Activated naive CD8-positive, alpha-beta T cell treated with anti-CD3 and anti-CD28 coated beads for 36 hours (primary cell): ENCODE measurements around the gene FAAP100. TPM values are rescaled to one million over a fixed set of nuclear protein-coding genes. Genes with fewer than 3 reads are reported as not detected.

Experiments
- DNase-seq: peaks from one replicate; pipeline ENCODE4 v3.0.0; 2021
- H3K27ac Mint-ChIP-seq: one replicate; pipeline ENCODE4 v1.8.0; 2022; ENCODE audit warnings: mild to moderate bottlenecking, moderate library complexity, mixed read lengths
- H3K27me3 Mint-ChIP-seq: one replicate; pipeline ENCODE4 v1.8.0; 2022; ENCODE audit warnings: mild to moderate bottlenecking, mixed read lengths
- H3K36me3 Mint-ChIP-seq: one replicate; pipeline ENCODE4 v1.8.0; 2021; ENCODE audit warnings: mild to moderate bottlenecking, mixed read lengths
- H3K4me1 Mint-ChIP-seq: one replicate; pipeline ENCODE4 v1.8.0; 2021; ENCODE audit warnings: mixed read lengths
- H3K4me3 Mint-ChIP-seq: one replicate; pipeline ENCODE4 v1.8.0; 2022; ENCODE audit warnings: mild to moderate bottlenecking, moderate library complexity, mixed read lengths
- H3K9me3 Mint-ChIP-seq: one replicate; pipeline ENCODE4 v1.8.0; 2022; ENCODE audit warnings: mixed read lengths
- total RNA-seq, 2 experiments: library from RNA; stranded (reverse); gene quantifications; one replicate each; pipeline ENCODE4 v1.2.3, GENCODE V29; 2021

The FAAP100 gene
- total RNA-seq, 2 experiments from 2014 or later, result 48.1 to 51.1 TPM

DNA sequence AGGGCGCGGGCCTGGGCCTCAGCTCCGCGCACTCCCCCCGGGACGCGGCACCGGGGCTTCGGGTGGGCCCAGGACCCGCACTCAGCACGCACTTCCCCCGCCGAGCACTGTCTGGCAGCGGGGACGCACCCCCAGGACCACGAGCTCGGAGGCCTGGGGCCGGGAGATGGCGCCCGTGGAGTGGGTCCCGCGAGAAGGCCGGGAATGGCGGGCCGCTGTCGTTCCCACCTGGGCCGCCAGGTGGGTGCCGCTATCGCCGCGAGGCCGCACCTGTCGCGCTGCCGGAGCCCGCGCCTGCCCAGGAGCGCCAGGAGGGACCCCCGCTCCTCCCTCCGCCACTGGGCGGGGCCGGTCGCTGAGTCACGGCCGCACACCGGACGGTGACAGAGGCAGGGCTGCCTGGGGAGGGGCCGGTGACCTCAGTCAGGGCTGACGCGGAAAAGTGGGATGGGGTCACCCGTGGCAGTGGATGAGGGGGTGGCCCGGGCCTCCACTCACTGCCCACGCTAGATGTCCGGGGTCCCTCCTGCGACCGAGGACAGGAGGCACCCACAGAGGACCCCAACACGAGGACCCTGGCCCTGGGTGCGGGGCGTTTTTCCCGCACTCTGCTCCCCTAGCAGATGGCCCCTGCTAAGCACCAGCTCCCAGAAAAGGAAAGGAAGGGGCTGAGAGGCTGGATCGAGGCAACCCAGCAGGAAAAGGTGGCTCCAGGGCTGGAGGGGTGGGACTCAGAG, 32.7 kb downstream of the FAAP100 start:
- no peaks in the 10 kb centered on the region for H3K9me3 Mint-ChIP-seq
- peak; percentile 79 for DNase-seq
- H3K4me1 Mint-ChIP-seq, result peaks cover 14% of the 10 kb centered on the region
- no peaks in the 10 kb centered on the region for H3K36me3 Mint-ChIP-seq
- no peaks in the 10 kb centered on the region for H3K27me3 Mint-ChIP-seq
- peak overlapping the region; percentile 59 for H3K4me3 Mint-ChIP-seq
- H3K27ac Mint-ChIP-seq, result no peak overlapping the region

DNA sequence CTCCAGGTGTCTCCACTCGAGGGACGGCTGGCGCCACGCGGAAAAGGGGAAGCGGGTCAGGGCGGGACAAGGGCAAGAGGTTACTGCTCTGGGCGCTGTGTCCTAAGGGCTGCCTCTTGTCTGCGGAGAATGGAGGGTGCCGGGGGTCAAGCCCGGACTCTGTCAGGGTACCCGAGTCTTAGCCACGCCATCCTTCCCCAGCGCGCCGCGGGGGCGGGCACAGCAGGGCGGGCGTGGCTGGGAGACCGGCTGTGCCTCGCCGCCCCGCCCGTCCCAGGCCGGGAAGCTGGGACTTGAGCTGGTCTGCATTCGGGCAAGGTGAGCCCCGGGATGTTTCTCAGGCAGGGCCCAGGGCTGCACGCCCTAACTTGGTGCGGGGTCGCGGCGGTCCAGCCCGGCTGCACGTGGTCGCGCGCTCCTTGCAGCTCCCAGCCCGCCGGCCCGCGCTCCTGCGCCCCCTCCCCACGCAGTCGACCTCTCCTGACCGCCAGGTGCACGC, 33.3 kb downstream of the FAAP100 start:
- H3K9me3 Mint-ChIP-seq, result no peaks in the 10 kb centered on the region
- H3K4me3 Mint-ChIP-seq, result peak overlapping the region; percentile 2
- H3K4me1 Mint-ChIP-seq, result peaks cover 14% of the 10 kb centered on the region
- H3K27me3 Mint-ChIP-seq, result no peaks in the 10 kb centered on the region
- peak; percentile 50 for DNase-seq
- no peaks in the 10 kb centered on the region for H3K36me3 Mint-ChIP-seq
- H3K27ac Mint-ChIP-seq, result no peak overlapping the region

DNA sequence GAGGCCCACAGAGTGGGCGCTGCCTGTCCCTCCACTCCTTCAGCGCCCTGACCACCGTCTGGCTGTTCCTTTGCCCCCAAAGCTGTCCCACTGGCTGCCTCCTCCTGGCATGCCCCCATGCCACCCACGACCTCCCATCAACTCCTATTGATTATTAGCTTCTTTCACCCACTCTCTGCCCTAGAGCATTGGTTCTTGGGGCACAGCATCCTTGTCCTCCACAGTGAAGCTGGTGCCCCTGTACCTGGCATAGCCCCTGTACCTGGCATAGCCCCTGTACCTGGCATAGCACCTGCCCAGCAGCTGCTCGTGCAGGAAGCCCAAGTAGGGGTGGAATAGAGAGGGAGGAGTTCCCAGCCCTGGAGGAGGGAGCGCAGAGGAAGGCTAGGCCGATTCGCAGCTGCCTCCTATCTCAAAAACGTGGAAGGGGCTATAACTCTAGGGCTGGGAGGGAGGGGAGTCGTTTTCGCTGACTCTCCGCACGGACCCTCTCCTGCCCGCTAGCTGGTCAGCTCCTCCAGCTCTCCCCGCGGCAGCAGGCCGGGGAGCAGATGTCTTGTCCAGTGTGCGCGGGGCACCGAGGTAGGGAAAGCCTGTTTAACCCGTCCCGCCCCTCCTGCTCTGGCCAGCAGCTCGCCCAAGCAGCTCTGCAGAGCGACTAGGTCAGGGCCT, 33.9 kb downstream of the FAAP100 start:
- H3K36me3 Mint-ChIP-seq, result no peaks in the 10 kb centered on the region
- no peaks in the 10 kb centered on the region for H3K9me3 Mint-ChIP-seq
- peak overlapping the region; percentile 52 for H3K4me3 Mint-ChIP-seq
- no peak for DNase-seq
- H3K27ac Mint-ChIP-seq, result peak overlapping the region; percentile 79
- H3K27me3 Mint-ChIP-seq, result no peaks in the 10 kb centered on the region
- peaks cover 14% of the 10 kb centered on the region for H3K4me1 Mint-ChIP-seq

DNA sequence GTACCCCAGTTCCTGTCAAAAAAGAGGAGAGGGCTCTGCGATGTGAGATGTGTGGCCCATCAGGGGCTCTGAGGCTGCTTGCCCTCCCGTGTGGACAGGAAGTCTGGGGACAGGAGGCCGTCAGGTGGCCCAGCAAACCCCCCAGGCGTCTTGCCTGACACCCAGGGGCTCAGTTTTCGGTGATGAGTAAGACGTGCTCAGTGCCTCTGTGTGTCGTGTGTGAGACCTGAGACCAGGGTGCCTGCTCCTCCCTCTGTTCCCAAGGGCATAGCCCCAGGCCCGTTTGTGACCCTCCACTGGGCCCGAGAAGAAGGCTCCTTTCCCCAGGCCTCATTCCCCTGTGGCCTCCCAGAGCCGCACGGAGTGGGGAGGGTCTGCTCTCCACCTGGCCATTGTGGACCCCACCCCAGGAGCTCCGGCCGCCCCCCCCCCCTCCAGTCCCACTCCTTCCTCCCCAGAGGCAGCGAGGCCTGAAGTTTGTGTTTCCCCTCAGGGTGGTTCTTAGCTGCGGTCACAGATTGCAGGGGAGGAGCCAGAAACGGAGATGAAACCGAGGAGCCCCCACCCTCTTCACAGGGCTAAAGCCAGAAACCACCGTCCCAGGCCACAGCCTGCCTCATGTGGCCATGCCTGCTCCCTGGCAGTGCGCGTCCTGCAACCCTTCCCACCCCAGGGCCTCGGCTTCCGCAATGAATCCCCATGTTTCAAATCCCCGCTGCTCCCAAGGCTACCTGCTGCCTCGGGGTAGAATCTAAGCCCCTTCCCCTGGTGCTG, 34.6 kb downstream of the FAAP100 start:
- no peak for DNase-seq
- H3K4me1 Mint-ChIP-seq, result peaks cover 14% of the 10 kb centered on the region
- peak overlapping the region; percentile 79 for H3K27ac Mint-ChIP-seq
- H3K4me3 Mint-ChIP-seq, result peak overlapping the region; percentile 52
- H3K36me3 Mint-ChIP-seq, result no peaks in the 10 kb centered on the region
- no peaks in the 10 kb centered on the region for H3K9me3 Mint-ChIP-seq
- no peaks in the 10 kb centered on the region for H3K27me3 Mint-ChIP-seq

DNA sequence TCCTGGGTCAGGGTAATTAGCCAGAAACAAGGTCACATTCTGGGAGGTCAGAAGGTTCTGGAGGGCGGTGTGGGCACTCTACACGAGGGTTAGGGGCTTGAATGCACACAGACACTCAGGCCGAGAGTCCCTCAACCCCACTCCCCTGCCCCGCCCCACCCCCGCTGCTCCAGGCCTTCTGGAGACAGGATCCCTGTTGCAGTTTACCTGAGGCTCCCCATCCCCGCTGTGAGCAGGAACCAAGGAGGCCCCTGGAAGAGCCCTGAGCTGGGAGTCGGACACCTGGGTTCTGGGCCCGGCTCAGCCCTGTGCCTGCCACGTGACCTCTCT, 35.2 kb downstream of the FAAP100 start:
- Mint-ChIP-seq H3K27ac (peak overlapping the region; percentile 58), H3K9me3 (no peaks in the 10 kb centered on the region), H3K4me1 (peaks cover 14% of the 10 kb centered on the region), H3K27me3 (peaks cover 1% of the 10 kb centered on the region), H3K36me3 (peaks cover 3% of the 10 kb centered on the region), H3K4me3 (no peak overlapping the region)
- DNase-seq, result no peak

DNA sequence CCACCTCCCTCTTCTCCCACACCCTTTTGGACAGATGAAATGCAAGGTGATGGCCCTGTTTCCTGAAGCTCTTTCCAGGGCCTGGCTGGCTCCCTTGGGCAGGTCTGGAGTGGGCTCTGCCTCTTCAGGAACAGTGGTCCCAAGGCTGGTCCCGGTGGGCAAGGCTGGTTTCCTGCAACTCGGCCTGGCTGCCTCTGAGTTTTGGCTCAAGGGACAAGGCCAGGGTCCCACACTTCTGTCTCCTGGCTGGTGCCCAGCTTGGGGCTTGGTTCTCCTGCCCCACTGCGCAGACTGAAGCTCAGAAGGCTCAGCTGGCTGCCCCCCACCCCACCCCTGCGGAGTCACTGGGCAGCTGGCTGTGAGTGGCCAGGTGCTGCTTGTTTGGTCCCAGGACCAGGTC, 35.7 kb downstream of the FAAP100 start:
- Mint-ChIP-seq H3K36me3 (peaks cover 9% of the 10 kb centered on the region), H3K9me3 (no peaks in the 10 kb centered on the region), H3K4me1 (peaks cover 14% of the 10 kb centered on the region), H3K27ac (peak overlapping the region; percentile 58), H3K4me3 (peak overlapping the region; percentile 90), H3K27me3 (peaks cover 7% of the 10 kb centered on the region)
- no peak for DNase-seq

DNA sequence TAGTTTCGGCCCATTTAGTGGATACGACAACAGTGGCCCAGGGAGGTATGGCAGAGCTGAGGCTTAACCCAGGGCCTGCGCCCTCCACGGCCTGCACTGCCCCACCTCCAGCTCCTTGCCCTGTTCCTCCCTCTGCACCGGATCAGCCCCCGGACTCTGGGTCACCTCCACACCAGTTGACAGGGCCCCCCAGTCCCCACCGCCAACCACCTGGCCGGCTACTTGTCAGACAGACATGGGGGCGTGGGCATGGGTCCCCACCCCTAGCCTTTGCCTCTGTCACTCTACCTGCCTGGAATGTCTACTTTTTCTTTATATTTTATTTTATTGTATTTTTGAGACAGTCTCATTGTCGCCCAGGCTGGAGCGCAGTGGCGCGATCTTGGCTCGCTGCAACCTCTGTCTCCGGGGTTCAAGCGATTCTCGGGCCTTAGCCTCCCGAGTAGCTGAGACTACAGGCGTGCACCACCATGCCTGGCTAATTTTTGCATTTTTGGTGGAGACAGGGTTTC, 36.6 kb downstream of the FAAP100 start:
- Mint-ChIP-seq H3K9me3 (no peaks in the 10 kb centered on the region), H3K4me3 (peak overlapping the region; percentile 90), H3K27me3 (peaks cover 7% of the 10 kb centered on the region), H3K4me1 (peaks cover 14% of the 10 kb centered on the region), H3K36me3 (peaks cover 17% of the 10 kb centered on the region), H3K27ac (peak overlapping the region; percentile 90)
- DNase-seq, result no peak

DNA sequence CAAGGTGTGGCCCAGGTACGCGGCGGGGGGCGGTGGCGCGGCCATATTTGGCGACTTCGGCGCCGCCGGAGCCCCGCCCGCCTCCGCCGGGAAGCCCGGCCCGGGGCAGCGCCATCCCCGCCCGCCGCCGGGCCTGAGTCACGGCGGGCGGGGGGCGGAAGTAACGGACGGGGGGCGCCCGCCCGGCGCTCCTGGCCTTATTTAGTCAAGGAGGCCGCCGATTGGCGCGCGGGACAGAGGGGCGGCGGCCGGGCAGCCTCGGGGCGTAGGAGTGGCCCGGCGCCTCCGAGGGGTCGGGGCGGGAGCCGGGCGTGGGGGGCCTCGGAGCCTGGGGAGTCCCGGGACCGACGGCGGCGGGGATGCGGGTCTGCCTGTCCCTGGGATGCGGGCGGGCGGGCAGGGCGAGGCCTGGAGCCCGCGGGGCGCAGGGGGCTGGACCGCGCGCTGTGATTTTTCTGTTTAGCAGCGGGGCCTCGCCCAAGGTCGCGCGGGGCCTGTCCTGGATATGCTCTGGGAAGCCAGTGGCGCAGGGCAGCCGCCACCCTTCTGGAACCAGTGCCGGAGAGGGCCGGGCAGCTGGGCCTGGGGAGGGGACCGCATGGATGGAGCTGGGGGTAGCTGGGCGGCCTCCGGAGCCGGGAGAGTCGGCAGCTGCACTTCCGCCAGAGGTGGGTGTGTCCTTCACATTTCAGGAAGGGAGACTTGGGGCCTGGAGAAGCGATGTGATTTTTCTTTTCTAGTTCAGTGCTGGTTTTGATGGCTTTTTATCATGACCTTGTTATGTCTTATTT, 37.2 kb downstream of the FAAP100 start:
- peaks cover 18% of the 10 kb centered on the region for H3K4me1 Mint-ChIP-seq
- peak; percentile 82 for DNase-seq
- peak overlapping the region; percentile 90 for H3K4me3 Mint-ChIP-seq
- no peaks in the 10 kb centered on the region for H3K9me3 Mint-ChIP-seq
- peak overlapping the region; percentile 90 for H3K27ac Mint-ChIP-seq
- H3K36me3 Mint-ChIP-seq, result peaks cover 24% of the 10 kb centered on the region
- peaks cover 7% of the 10 kb centered on the region for H3K27me3 Mint-ChIP-seq

DNA sequence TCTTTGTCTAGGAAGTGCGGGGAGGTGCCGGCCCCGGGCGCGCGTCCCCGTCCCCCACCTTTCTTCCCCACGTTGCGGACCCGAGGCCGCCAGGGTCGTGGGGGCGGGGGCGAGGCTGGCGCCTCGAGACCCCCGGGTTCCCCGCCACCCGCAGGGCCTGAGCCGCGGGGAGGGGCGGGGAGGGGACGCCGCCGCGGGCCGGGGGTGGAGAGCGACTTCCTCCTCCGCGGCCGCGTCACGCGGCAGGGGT, 37.7 kb downstream of the FAAP100 start:
- peak overlapping the region; percentile 91 for H3K27ac Mint-ChIP-seq

DNA sequence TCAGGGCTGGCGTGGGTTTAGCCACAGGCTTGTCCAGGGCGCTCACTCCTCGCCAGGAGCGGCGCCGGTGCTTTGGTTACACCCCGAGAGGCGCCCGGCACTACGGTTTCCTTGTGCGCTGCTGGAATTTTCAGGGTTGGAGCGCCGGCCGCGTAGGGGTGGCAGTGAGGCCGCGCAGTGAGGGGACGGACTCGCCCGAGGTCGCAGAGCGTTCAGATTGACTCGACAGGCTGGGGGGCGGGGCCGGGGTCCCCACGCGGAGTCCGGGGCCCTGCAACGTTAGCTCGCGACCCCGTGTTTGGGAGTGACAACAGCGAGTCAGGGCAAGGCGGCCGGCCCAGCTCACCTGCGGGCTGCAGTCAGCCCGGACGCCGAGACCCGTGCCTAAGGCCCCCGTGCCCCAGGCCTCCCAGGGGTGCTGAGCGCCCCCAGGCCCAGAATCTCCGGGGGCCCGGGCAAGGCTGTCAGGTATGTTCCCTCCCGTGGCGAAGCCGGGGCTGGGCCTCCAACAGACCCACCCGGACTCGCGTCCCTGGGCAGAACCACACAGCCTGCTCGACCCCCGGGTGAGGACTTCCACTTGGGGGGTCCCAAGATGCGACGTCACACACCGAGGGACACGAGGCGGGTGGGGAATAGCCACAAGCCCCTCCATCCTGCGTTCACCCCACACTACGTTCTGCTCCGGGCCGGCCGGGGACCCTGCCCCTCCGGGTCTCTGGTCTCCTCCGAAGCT, 38.2 kb downstream of the FAAP100 start:
- peak; percentile 67 for DNase-seq
- Mint-ChIP-seq H3K36me3 (peaks cover 34% of the 10 kb centered on the region), H3K4me3 (peak overlapping the region; percentile 87), H3K4me1 (peaks cover 28% of the 10 kb centered on the region), H3K27me3 (peaks cover 11% of the 10 kb centered on the region), H3K27ac (peak overlapping the region; percentile 91), H3K9me3 (peaks cover 1% of the 10 kb centered on the region)

More for the DNA sequence above, 37.7 kb downstream of the FAAP100 start:
- H3K27me3 Mint-ChIP-seq, result peaks cover 7% of the 10 kb centered on the region
- no peak for DNase-seq
- peaks cover 29% of the 10 kb centered on the region for H3K36me3 Mint-ChIP-seq
- peak overlapping the region; percentile 87 for H3K4me3 Mint-ChIP-seq
- no peaks in the 10 kb centered on the region for H3K9me3 Mint-ChIP-seq
- H3K4me1 Mint-ChIP-seq, result peaks cover 23% of the 10 kb centered on the region

DNA sequence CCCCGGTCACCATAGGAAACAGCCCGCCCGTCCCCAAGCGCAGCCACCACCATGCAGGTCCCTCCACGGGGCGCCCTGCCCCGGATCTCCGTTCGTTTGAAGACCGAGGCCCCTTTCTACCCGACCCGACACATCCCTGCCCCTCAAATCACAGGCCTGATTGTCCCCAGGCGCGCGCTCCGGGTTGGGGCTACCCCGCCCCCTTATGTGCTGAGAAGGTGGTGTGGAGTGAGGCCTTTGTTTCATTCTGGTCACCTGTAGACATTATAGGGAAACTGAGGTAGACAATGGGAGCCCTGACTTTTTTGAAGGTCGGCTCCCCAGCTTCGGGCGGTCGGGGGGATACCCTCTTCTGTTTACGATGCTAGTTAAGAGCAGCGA, 38.8 kb downstream of the FAAP100 start:
- Mint-ChIP-seq H3K27ac (peak overlapping the region; percentile 91), H3K4me3 (peak overlapping the region; percentile 87), H3K4me1 (peaks cover 32% of the 10 kb centered on the region), H3K9me3 (peaks cover 1% of the 10 kb centered on the region), H3K36me3 (peaks cover 39% of the 10 kb centered on the region), H3K27me3 (peaks cover 11% of the 10 kb centered on the region)
- peak; percentile 83 for DNase-seq

DNA sequence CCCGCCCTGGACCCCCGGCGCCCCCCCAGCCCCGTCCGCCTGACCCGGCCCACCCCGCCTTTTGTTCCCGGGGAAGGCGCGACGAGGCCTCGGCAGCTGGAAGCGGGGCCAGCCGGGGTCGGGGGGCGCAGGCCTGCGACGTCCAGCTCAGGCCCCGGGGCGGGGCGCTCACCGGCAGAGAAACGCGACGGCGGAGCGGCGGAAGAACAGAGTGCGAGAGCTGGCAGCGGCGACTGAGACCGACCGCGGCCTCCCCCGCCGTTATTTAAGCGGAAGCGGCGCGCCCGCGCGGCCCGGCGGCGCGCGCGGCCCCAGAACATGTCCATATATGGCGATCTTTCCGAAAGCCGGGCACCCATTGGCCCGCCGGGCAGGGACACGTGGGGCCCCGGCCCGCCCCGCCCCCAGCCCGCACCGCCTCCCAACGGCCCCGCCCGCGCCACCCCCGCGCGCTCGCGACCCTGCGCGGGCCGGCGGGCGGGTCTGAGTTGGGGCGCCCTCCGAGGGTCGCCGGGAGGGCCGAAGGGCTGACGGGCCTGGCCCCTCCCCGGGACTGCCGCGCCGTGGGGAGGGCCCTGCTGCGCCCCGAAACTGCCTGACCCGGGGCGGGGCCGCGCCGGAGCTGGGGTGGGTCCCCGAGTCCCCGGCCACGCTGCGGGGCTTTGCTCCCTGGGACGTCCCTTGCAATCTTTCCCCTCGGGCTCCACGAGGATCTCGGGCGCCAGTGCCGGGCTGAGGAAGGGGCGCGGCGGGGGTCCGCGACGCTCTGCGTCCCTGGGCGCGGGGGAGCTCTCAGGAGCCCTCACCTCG, 39.4 kb downstream of the FAAP100 start, which contains the start of gene ACTG1:
TSS of gene ACTG1 (minus strand) at position 238 of the 810 bp plus-strand sequence. CDS start 445 bp downstream, outside the sequence.
- Mint-ChIP-seq H3K27ac (peak within 1 kb of the TSS; percentile 93), H3K9me3 (peaks cover 1% of the 10 kb centered on the region), H3K4me3 (peak within 1 kb of the TSS; percentile 96), H3K4me1 (peaks cover 28% of the 10 kb centered on the region), H3K27me3 (peaks cover 11% of the 10 kb centered on the region), H3K36me3 (peaks cover 43% of the 10 kb centered on the region)
- DNase-seq, result peak; percentile 91

DNA sequence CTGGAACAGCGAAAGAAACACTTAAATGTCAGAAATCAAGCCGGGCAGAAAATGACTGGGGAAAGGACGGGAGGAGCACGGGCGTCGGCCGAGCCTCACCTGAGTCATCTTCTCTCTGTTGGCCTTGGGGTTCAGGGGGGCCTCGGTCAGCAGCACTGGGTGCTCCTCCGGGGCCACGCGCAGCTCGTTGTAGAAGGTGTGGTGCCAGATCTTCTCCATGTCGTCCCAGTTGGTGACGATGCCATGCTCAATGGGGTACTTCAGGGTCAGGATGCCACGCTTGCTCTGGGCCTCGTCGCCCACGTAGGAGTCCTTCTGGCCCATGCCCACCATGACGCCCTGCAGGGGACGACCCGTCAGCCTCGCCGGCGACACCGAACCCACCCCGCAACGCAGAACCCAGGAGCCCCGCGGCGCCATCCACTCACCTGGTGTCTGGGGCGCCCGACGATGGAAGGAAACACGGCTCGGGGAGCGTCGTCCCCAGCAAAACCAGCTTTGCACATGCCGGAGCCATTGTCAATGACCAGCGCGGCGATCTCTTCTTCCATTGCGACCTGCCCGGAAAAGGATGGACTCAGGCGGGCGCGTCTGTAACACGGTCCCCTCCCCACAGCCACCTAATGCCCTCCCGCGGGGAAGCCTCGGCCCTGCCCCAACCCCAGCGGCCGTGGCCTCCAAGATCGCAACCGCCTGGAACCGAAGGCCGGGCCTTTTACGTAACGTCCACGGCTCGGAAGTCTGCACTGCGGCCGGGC, 40.2 kb downstream of the FAAP100 start:
- H3K4me3 Mint-ChIP-seq, result peak overlapping the region; percentile 96
- H3K36me3 Mint-ChIP-seq, result peaks cover 43% of the 10 kb centered on the region
- peaks cover 1% of the 10 kb centered on the region for H3K9me3 Mint-ChIP-seq
- H3K27ac Mint-ChIP-seq, result peak overlapping the region; percentile 93
- DNase-seq, result no peak
- H3K27me3 Mint-ChIP-seq, result peaks cover 11% of the 10 kb centered on the region
- peaks cover 30% of the 10 kb centered on the region for H3K4me1 Mint-ChIP-seq
